Hepatocyte (in vitro differentiated cells): ENCODE results near the gene SRGN. TPM values are rescaled to one million over a fixed set of nuclear protein-coding genes. Genes with fewer than 3 reads are reported as not detected.

Experiments used
- DNase-seq: peaks from one replicate; pipeline ENCODE4 v3.0.0-alpha.2; 2016; ENCODE audit warnings: low spot score
- H2AFZ ChIP-seq: fragments of 200-600 bp; sonication (generic); 2 replicates; pipeline ENCODE4 v1.6.0; 2016; ENCODE audit warnings: antibody characterized with exemption, mild to moderate bottlenecking
- H3K27ac ChIP-seq: fragments of 200-600 bp; sonication (generic); 2 replicates; pipeline ENCODE4 v1.5.1; 2016; ENCODE audit warnings: mild to moderate bottlenecking
- H3K27me3 ChIP-seq: fragments of 200-600 bp; sonication (generic); 2 replicates; pipeline ENCODE4 v1.6.1; 2016
- H3K36me3 ChIP-seq: fragments of 200-600 bp; sonication (generic); replicated peaks from 2 replicates; pipeline ENCODE4 v1.5.1; 2016; ENCODE audit warnings: low read depth; ENCODE audit not compliant: insufficient read depth
- H3K4me1 ChIP-seq: fragments of 200-600 bp; sonication (generic); 2 replicates; pipeline ENCODE4 v1.5.1; 2016; ENCODE audit warnings: mild to moderate bottlenecking, moderate library complexity; ENCODE audit not compliant: insufficient read depth
- H3K4me2 ChIP-seq: fragments of 200-600 bp; sonication (generic); 2 replicates; pipeline ENCODE4 v1.6.0; 2016
- H3K4me3 ChIP-seq: fragments of 200-600 bp; sonication (generic); 2 replicates; pipeline ENCODE4 v1.5.1; 2016; ENCODE audit warnings: mild to moderate bottlenecking
- H3K79me2 ChIP-seq: fragments of 200-600 bp; sonication (generic); 2 replicates; pipeline ENCODE4 v1.6.0; 2017; ENCODE audit warnings: mild to moderate bottlenecking
- H3K9me2 ChIP-seq: fragments of 200-600 bp; sonication (generic); replicated peaks from 2 replicates; pipeline ENCODE4 v1.6.0; 2017; ENCODE audit warnings: mild to moderate bottlenecking; ENCODE audit not compliant: insufficient read depth
- H3K9me3 ChIP-seq: fragments of 200-600 bp; sonication (generic); 2 replicates; pipeline ENCODE4 v1.5.1; 2016; ENCODE audit warnings: low read depth, mild to moderate bottlenecking
- H4K20me1 ChIP-seq: fragments of 200-600 bp; sonication (generic); 2 replicates; pipeline ENCODE4 v1.6.0; 2016; ENCODE audit warnings: mild to moderate bottlenecking; ENCODE audit not compliant: insufficient read depth, poor library complexity, severe bottlenecking
- CTCF ChIP-seq: fragments of 200-600 bp; sonication (generic); IDR thresholded peaks from 2 replicates; pipeline ENCODE4 v1.5.1; 2016; ENCODE audit warnings: antibody characterized with exemption, mild to moderate bottlenecking; ENCODE audit not compliant: poor library complexity
- EZH2 ChIP-seq: fragments of 200-600 bp; sonication (generic); IDR thresholded peaks from 2 replicates; pipeline ENCODE4 v1.6.1; 2016; ENCODE audit warnings: antibody characterized with exemption, mild to moderate bottlenecking, borderline replicate concordance
- EZH2phosphoT487 ChIP-seq: fragments of 200-600 bp; sonication (generic); IDR thresholded peaks from one replicate; pipeline ENCODE4 v1.6.1; 2018; ENCODE audit warnings: antibody characterized with exemption, mild to moderate bottlenecking, low read depth, moderate library complexity; ENCODE audit not compliant: unreplicated experiment, severe bottlenecking
- WGBS: methylation state at CpG from one replicate; pipeline ENCODE4 v1.1.6; 2016; ENCODE audit warnings: low lambda C conversion rate; ENCODE audit errors: missing lambda C conversion rate; 5-methylcytosine and 5-hydroxymethylcytosine counted together
- polyA plus RNA-seq: library from polyadenylated mRNA; unstranded; fragments of >200 nt; fragmentation: Nextera tagmentation; extraction: Ambion mirVana; gene quantifications from 2 replicates; pipeline ENCODE4 v1.2.1, GENCODE V29; 2016
- total RNA-seq: library from RNA; depleted of rRNA; stranded (reverse); fragments of >200 nt; gene quantifications from 2 replicates; pipeline ENCODE4 v1.2.3, GENCODE V29; 2014

SRGN gene
- total and polyA plus RNA-seq, 2 experiments from 2014 or later: 0.36 to 2.5 TPM

DNA sequence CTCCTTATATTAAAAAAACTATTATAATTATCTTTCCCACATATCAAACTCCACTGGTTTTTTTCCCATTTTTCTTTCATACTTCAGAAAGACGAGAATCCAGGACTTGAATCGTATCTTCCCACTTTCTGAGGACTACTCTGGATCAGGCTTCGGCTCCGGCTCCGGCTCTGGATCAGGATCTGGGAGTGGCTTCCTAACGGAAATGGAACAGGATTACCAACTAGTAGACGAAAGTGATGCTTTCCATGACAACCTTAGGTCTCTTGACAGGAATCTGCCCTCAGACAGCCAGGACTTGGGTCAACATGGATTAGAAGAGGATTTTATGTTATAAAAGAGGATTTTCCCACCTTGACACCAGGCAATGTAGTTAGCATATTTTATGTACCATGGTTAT lies 15.9 kb downstream of the SRGN start:
- no peak for TF ChIP-seq CTCF
- no peak for DNase-seq

DNA sequence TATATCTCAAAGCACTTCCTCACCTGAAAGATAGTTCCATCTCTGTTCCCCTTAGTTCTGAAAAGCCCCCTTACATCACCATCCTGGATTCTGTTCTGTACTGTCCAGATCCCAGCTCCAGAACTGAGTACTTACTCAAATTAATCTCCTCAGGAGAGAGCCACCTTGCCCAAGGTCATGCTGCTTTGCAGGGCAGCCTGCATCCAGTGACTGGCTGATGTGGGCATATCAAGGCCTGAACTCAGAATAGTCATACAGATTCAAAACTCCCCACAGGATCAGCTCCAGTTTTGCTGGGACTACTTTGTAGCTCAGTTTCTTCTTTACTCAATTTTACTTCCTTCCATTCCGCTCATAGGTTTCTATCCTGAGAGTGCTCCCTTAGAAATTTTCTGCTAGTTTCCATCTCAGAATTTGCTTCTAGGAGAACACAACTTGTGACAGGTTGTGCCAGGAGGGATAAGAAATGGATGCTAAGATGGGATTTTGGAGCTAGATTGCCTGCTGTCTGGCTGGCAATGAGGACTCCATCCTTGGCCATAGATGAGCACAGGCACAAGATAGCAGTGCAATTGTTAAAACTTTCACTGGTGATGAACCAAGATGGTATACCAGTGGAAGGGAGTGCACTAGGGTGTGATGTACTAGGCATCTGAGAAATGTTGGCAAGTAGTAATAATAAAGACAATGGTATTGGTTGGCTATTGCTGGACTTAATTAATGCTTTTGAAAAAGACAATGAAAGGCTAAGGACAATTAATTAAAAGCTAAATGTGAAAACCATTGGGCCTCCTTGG lies 17.3 kb downstream of the SRGN start:
- TF ChIP-seq EZH2phosphoT487 (no peak), EZH2 (no peak), CTCF (no peak)
- H3K4me2 ChIP-seq: no peak overlapping the region
- no peaks in the 10 kb centered on the region for H3K9me3 ChIP-seq
- no peaks in the 10 kb centered on the region for H3K36me3 ChIP-seq
- no peak overlapping the region for H2AFZ ChIP-seq
- WGBS: 95% methylated on average over 1 of the region's 1 CpG
- H4K20me1 ChIP-seq: no peaks in the 10 kb centered on the region
- H3K27me3 ChIP-seq: no peaks in the 10 kb centered on the region
- no peak overlapping the region for H3K27ac ChIP-seq
- no peak overlapping the region for H3K4me3 ChIP-seq
- H3K79me2 ChIP-seq: no peaks in the 10 kb centered on the region
- no peak for DNase-seq
- H3K4me1 ChIP-seq: no peaks in the 10 kb centered on the region
- H3K9me2 ChIP-seq: no peaks in the 10 kb centered on the region

More for the DNA sequence above, 15.9 kb downstream of the SRGN start:
- Histone ChIP-seq H3K27me3 (no peaks in the 10 kb centered on the region), H3K4me2 (no peak overlapping the region), H3K79me2 (no peaks in the 10 kb centered on the region), H3K4me3 (no peak overlapping the region), H3K36me3 (no peaks in the 10 kb centered on the region), H4K20me1 (no peaks in the 10 kb centered on the region), H2AFZ (no peak overlapping the region), H3K9me3 (no peaks in the 10 kb centered on the region), H3K27ac (no peak overlapping the region), H3K4me1 (no peaks in the 10 kb centered on the region), H3K9me2 (no peaks in the 10 kb centered on the region)
- 75% methylated on average over 7 of the region's 7 CpGs for WGBS

- Histone ChIP-seq H3K4me2 (no peak overlapping the region), H3K4me1 (no peaks in the 10 kb centered on the region), H2AFZ (no peak overlapping the region), H3K27me3 (no peaks in the 10 kb centered on the region), H3K9me2 (no peaks in the 10 kb centered on the region), H3K36me3 (no peaks in the 10 kb centered on the region), H3K9me3 (no peaks in the 10 kb centered on the region), H3K27ac (no peak overlapping the region), H3K4me3 (no peak overlapping the region), H4K20me1 (no peaks in the 10 kb centered on the region), H3K79me2 (no peaks in the 10 kb centered on the region)
- TF ChIP-seq CTCF (no peak), EZH2phosphoT487 (no peak), EZH2 (no peak)
- no peak for DNase-seq
These were observed 19.2 kb downstream of the SRGN start for GRCh38 chr10:69107176-69107490.

DNA sequence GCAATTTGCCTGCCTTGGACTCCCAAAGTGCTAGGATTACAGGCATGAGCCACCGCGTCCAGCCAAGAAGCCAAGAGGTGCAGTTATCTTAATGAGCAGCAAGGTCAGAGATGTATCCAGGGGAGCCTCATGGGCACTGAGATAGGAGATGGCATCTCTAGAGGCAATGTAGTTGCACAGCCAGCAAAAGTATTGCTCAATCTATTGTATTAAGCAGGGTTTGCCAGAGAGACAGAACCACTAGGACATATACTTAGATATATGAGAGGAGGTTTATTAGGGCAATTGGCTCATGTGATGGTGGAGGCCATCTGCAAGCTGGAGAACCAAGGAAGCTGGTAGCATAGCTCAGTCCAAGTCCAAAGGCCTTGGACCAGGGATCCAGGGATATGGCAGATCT lies 19.8 kb downstream of the SRGN start:
- no peak for DNase-seq
- Histone ChIP-seq H4K20me1 (no peaks in the 10 kb centered on the region), H3K36me3 (no peaks in the 10 kb centered on the region), H3K4me3 (no peak overlapping the region), H3K27ac (no peak overlapping the region), H3K9me2 (no peaks in the 10 kb centered on the region), H3K4me2 (no peak overlapping the region), H3K4me1 (no peaks in the 10 kb centered on the region), H3K27me3 (no peaks in the 10 kb centered on the region), H2AFZ (no peak overlapping the region), H3K9me3 (no peaks in the 10 kb centered on the region), H3K79me2 (no peaks in the 10 kb centered on the region)
- 100% methylated on average over 2 of the region's 2 CpGs for WGBS
- TF ChIP-seq EZH2phosphoT487: no peak
- TF ChIP-seq CTCF: no peak
- no peak for TF ChIP-seq EZH2
